ENCODE measurements around the gene HOXA3. TPM values are rescaled to one million over a fixed set of nuclear protein-coding genes. Genes with fewer than 3 reads are reported as not detected.
A peak's percentile ranks its signal among the peaks of the same experiment; 100 is the strongest.

The HOXA3 gene
- polyA plus RNA-seq, 3 donors = not detected

DNA sequence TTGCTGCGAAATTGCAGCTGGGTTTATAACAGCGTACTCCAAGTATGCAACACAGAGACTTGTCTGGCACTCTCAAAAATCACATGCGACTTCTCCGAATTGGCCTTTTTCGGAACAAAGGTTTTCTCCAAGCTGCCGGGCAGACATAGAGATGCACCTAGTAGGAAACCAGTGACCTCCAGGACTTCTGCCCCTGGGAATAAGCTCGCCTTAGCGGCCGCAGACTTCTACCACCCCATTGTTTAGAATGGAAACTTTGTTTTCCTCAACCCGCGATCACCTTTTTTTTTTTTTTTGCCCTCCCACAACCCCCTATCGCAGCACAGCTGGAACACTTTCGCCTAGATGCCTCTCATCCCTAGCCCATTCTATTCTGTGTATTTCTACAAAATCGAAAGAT is 26.6 kb upstream of the HOXA3 start:
- H3K27ac Mint-ChIP-seq = no peak overlapping the region
- H3K27me3 ChIP-seq (ENCODE audit: control insufficient read depth in 2 of 2, insufficient read depth in 2 of 2, low read length in 2 of 2) = peaks cover 52 to 100% of the 10 kb centered on the region in 2 donors
- H3K4me2 ChIP-seq (replicated peaks; ENCODE audit: extremely low read depth, low read length, poor library complexity, severe bottlenecking) = no peak overlapping the region

DNA sequence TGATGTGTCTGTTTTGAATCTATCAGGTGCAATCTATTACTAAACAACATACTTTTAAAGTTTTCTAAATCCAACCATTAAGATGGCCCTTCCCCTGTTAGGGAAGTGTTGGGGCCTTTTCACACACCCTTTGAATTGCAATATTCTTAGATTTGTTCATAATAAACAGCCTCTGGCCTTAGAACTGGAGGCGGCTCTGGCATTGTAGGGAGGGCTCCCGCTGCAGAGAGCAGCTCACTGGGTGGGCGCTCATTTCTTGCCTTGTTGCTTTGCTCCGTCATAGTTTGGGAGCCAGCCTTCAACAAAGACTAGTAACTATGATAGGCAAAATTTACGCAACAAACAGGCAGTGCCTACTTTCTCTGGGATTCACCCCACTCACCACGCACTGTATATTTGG is 26.0 kb upstream of the HOXA3 start:
- peaks cover 0 to 14% of the 10 kb centered on the region in 2 donors for H3K36me3 Mint-ChIP-seq
- Histone ChIP-seq H3K9ac (ENCODE audit: insufficient read depth, low read length, poor library complexity, severe bottlenecking) (no peak overlapping the region), H2AFZ (ENCODE audit: insufficient read depth, low read depth, low read length, poor library complexity, severe bottlenecking) (no peak overlapping the region), H3K4me3 (replicated peaks in 1 of 3; ENCODE audit: low read depth in 2 of 3, low read length in 3 of 3) (no peak overlapping the region), H3K79me2 (ENCODE audit: insufficient read depth, low read length) (no peaks in the 10 kb centered on the region), H3K4me2 (replicated peaks; ENCODE audit: extremely low read depth, low read length, poor library complexity, severe bottlenecking) (no peak overlapping the region), H3K36me3 (replicated peaks in 1 of 2; ENCODE audit: control insufficient read depth in 1 of 2, insufficient read depth in 2 of 2, low read length in 2 of 2) (no peaks in the 10 kb centered on the region), H3K27ac (ENCODE audit: low read depth in 1 of 2, low read length in 2 of 2) (no peak overlapping the region), H3K4me1 (ENCODE audit: control insufficient read depth in 1 of 2, insufficient read depth in 2 of 2, low read length in 2 of 2) (peaks cover 15 to 25% of the 10 kb centered on the region in 2 donors), H3K9me3 (replicated peaks in 1 of 2; ENCODE audit: control insufficient read depth in 1 of 2, insufficient read depth in 1 of 2, low read length in 2 of 2) (peaks cover 8 to 27% of the 10 kb centered on the region in 2 donors), H3K27me3 (ENCODE audit: control insufficient read depth in 2 of 2, insufficient read depth in 2 of 2, low read length in 2 of 2) (peaks cover 48 to 98% of the 10 kb centered on the region in 2 donors), H4K20me1 (ENCODE audit: insufficient read depth, low read length) (no peaks in the 10 kb centered on the region)
- H3K27me3 Mint-ChIP-seq (ENCODE audit: low read depth in 3 of 3) = peaks cover 86 to 95% (median 92%) of the 10 kb centered on the region in 3 donors
- H3K27ac Mint-ChIP-seq = no peak overlapping the region
- WGBS (ENCODE audit: insufficient coverage) = 100% methylated on average over 2 of the region's 6 CpGs
- no peak for DNase-seq
- peaks cover 0 to 24% (median 8%) of the 10 kb centered on the region in 7 donors for H3K9me3 Mint-ChIP-seq
- H3K4me3 Mint-ChIP-seq = peak overlapping the region in 1 of 2 donors; percentile 89
- peaks cover 23% of the 10 kb centered on the region for H3K4me1 Mint-ChIP-seq
- intact Hi-C loops (cut with micrococcal nuclease) = no loop called here
- TF ChIP-seq, protein P1, sequence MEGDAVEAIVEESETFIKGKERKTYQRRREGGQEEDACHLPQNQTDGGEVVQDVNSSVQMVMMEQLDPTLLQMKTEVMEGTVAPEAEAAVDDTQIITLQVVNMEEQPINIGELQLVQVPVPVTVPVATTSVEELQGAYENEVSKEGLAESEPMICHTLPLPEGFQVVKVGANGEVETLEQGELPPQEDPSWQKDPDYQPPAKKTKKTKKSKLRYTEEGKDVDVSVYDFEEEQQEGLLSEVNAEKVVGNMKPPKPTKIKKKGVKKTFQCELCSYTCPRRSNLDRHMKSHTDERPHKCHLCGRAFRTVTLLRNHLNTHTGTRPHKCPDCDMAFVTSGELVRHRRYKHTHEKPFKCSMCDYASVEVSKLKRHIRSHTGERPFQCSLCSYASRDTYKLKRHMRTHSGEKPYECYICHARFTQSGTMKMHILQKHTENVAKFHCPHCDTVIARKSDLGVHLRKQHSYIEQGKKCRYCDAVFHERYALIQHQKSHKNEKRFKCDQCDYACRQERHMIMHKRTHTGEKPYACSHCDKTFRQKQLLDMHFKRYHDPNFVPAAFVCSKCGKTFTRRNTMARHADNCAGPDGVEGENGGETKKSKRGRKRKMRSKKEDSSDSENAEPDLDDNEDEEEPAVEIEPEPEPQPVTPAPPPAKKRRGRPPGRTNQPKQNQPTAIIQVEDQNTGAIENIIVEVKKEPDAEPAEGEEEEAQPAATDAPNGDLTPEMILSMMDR (IDR thresholded peaks at IDR 0.05) = no peak

More for the DNA sequence above, 26.6 kb upstream of the HOXA3 start:
- Histone ChIP-seq H4K20me1 (ENCODE audit: insufficient read depth, low read length) (no peaks in the 10 kb centered on the region), H3K36me3 (replicated peaks in 1 of 2; ENCODE audit: control insufficient read depth in 1 of 2, insufficient read depth in 2 of 2, low read length in 2 of 2) (no peaks in the 10 kb centered on the region), H2AFZ (ENCODE audit: insufficient read depth, low read depth, low read length, poor library complexity, severe bottlenecking) (no peak overlapping the region), H3K4me3 (replicated peaks in 1 of 3; ENCODE audit: low read depth in 2 of 3, low read length in 3 of 3) (no peak overlapping the region), H3K4me1 (ENCODE audit: control insufficient read depth in 1 of 2, insufficient read depth in 2 of 2, low read length in 2 of 2) (peaks cover 20 to 25% of the 10 kb centered on the region in 2 donors), H3K9me3 (replicated peaks in 1 of 2; ENCODE audit: control insufficient read depth in 1 of 2, insufficient read depth in 1 of 2, low read length in 2 of 2) (peaks cover 8 to 34% of the 10 kb centered on the region in 2 donors), H3K9ac (ENCODE audit: insufficient read depth, low read length, poor library complexity, severe bottlenecking) (no peak overlapping the region), H3K27ac (ENCODE audit: low read depth in 1 of 2, low read length in 2 of 2) (no peak overlapping the region), H3K79me2 (ENCODE audit: insufficient read depth, low read length) (no peaks in the 10 kb centered on the region)
- H3K4me3 Mint-ChIP-seq = peak overlapping the region; percentile 59 to 89
- TF ChIP-seq, protein P1 (IDR thresholded peaks at IDR 0.05) = no peak
- WGBS (ENCODE audit: insufficient coverage) = 91% methylated on average over 7 of the region's 14 CpGs
- no peak for DNase-seq
- H3K36me3 Mint-ChIP-seq = peaks cover 0 to 14% of the 10 kb centered on the region in 2 donors
- intact Hi-C loops (cut with micrococcal nuclease) = no loop called here
- H3K27me3 Mint-ChIP-seq (ENCODE audit: low read depth in 3 of 3) = peaks cover 90 to 96% (median 96%) of the 10 kb centered on the region in 3 donors
- peaks cover 0 to 28% (median 12%) of the 10 kb centered on the region in 7 donors for H3K9me3 Mint-ChIP-seq
- H3K4me1 Mint-ChIP-seq = peaks cover 27% of the 10 kb centered on the region

Measured in CD14-positive monocyte (primary cell).